GM19193 (cell line): ENCODE results near the gene MX1.

Source experiments
- POLR2A ChIP-seq: IDR thresholded peaks from 4 replicates; pipeline ENCODE4 v1.6.1; 2011; ENCODE audit not compliant: insufficient read depth, insufficient read length; ENCODE audit errors: extremely low read depth

MX1 gene

GRCh38 chr21:41441546-41441945, 15.5 kb downstream of the MX1 start:
- TF ChIP-seq POLR2A: peak; percentile 30

GRCh38 chr21:41442481-41443186, 16.6 kb downstream of the MX1 start:
- TF ChIP-seq POLR2A: peak; percentile 30

- TF ChIP-seq POLR2A: no peak
These were observed 17.5 kb downstream of the MX1 start for GRCh38 chr21:41443562-41443961.

- TF ChIP-seq POLR2A: peak; percentile 53
These were observed 18.8 kb downstream of the MX1 start for GRCh38 chr21:41444703-41445464.

- peak; percentile 13 for TF ChIP-seq POLR2A
These were observed 19.4 kb downstream of the MX1 start for GRCh38 chr21:41445465-41445862.

GRCh38 chr21:41446586-41446985, 20.5 kb downstream of the MX1 start:
- TF ChIP-seq POLR2A: peak; percentile 3

GRCh38 chr21:41447356-41447755, 21.3 kb downstream of the MX1 start:
- TF ChIP-seq POLR2A: peak; percentile 45

GRCh38 chr21:41449613-41450012, 23.6 kb downstream of the MX1 start:
- peak; percentile 46 for TF ChIP-seq POLR2A

GRCh38 chr21:41451753-41452676, 26.0 kb downstream of the MX1 start:
- TF ChIP-seq POLR2A: peak; percentile 57

GRCh38 chr21:41453198-41453597, 27.2 kb downstream of the MX1 start:
- no peak for TF ChIP-seq POLR2A

GRCh38 chr21:41453761-41454160, 27.7 kb downstream of the MX1 start:
- TF ChIP-seq POLR2A: no peak

GRCh38 chr21:41458121-41458520, 32.1 kb downstream of the MX1 start:
- no peak for TF ChIP-seq POLR2A

- peak; percentile 43 for TF ChIP-seq POLR2A
These were observed 32.5 kb downstream of the MX1 start for GRCh38 chr21:41458559-41458958.

GRCh38 chr21:41459884-41460534, 34.0 kb downstream of the MX1 start:
- peak; percentile 53 for TF ChIP-seq POLR2A

GRCh38 chr21:41460578-41461527, 34.8 kb downstream of the MX1 start:
- no peak for TF ChIP-seq POLR2A
